ENCODE data around the gene RPS24. TPM values are rescaled to one million over a fixed set of nuclear protein-coding genes. Genes with fewer than 3 reads are reported as not detected.
"Not testable (repeated sequence)": the region's sequence is repeated elsewhere in the genome, so short reads cannot be mapped to it uniquely, and the experiment has no call there.

RPS24 gene
- total and polyA plus RNA-seq, 10 of the 15 experiments (the other 5 are each of a cell fraction or from before 2014, with no cell fraction given): 1,343 to 7,285 (median 2,230) TPM

GRCh38 chr10:78072504-78072903 lies 38.8 kb downstream of the RPS24 start (continued):
- TF ChIP-seq CEBPB (IDR thresholded peaks at IDR 0.05; ENCODE audit: borderline replicate concordance in 1 of 2, low read depth in 2 of 2, low read length in 2 of 2) (no peak), SMAD1 (IDR thresholded peaks at IDR 0.05; ENCODE audit: low read depth, partially characterized antibody) (no peak)

GRCh38 chr10:78075806-78076205 lies 42.1 kb downstream of the RPS24 start:
- H4K20me1 ChIP-seq (ENCODE audit: control insufficient read depth, insufficient read depth); H3K79me2 ChIP-seq (ENCODE audit: control insufficient read depth, insufficient read depth, low read length); intact Hi-C loops (cut with micrococcal nuclease; ENCODE audit: unreplicated experiment); H2AFZ ChIP-seq (ENCODE audit: control insufficient read depth, low read depth, low read length); in situ Hi-C loops (cut with MboI); POLR2A ChIA-PET; H3K4me2 ChIP-seq (ENCODE audit: control insufficient read depth, insufficient read depth); H3K9me3 ChIP-seq (replicated peaks; ENCODE audit: control insufficient read depth, insufficient read depth, low read length); H3K4me3 ChIP-seq; H3K27ac ChIP-seq (ENCODE audit: control insufficient read depth, insufficient read depth); SMC1A ChIA-PET (ENCODE audit: uncharacterized antibody, unreplicated experiment); H3K9ac ChIP-seq (ENCODE audit: control insufficient read depth, insufficient read depth, low read length); BruUV-seq (replicated peaks); H3K36me3 ChIP-seq (ENCODE audit: control insufficient read depth in 2 of 2, insufficient read depth in 2 of 2, low read length in 1 of 2); H3K27me3 ChIP-seq (replicated peaks in 1 of 2; ENCODE audit: control insufficient read depth in 2 of 2, insufficient read depth in 2 of 2, low read length in 1 of 2); CTCF ChIA-PET; ATAC-seq; FAIRE-seq; DNase-seq (ENCODE audit: low read depth, low spot score); RAD21 ChIA-PET (ENCODE audit: unreplicated experiment); H3K4me1 ChIP-seq (ENCODE audit: control insufficient read depth, insufficient read depth, low read length): not testable (repeated sequence)
- WGBS (ENCODE audit: insufficient coverage, insufficient replicate concordance, low lambda C conversion rate, missing lambda C conversion rate): no CpG with 5 or more reads among the region's 29 CpGs

GRCh38 chr10:78078539-78079330 lies 45.1 kb downstream of the RPS24 start:
- SMC1A ChIA-PET (ENCODE audit: uncharacterized antibody, unreplicated experiment): no interaction called here
- Histone ChIP-seq H4K20me1 (ENCODE audit: control insufficient read depth, insufficient read depth) (no peaks in the 10 kb centered on the region), H3K27me3 (replicated peaks in 1 of 2; ENCODE audit: control insufficient read depth in 2 of 2, insufficient read depth in 2 of 2, low read length in 1 of 2) (peaks cover 0 to 5% of the 10 kb centered on the region in 2 experiments; a peak in 2 of 4 replicates), H3K9me3 (replicated peaks; ENCODE audit: control insufficient read depth, insufficient read depth, low read length) (no peaks in the 10 kb centered on the region), H3K4me2 (ENCODE audit: control insufficient read depth, insufficient read depth) (no peak overlapping the region), H3K79me2 (ENCODE audit: control insufficient read depth, insufficient read depth, low read length) (no peaks in the 10 kb centered on the region), H3K27ac (ENCODE audit: control insufficient read depth, insufficient read depth) (no peak overlapping the region), H3K4me1 (ENCODE audit: control insufficient read depth, insufficient read depth, low read length) (no peaks in the 10 kb centered on the region), H3K4me3 (no peak overlapping the region), H3K9ac (ENCODE audit: control insufficient read depth, insufficient read depth, low read length) (no peak overlapping the region), H3K36me3 (ENCODE audit: control insufficient read depth in 2 of 2, insufficient read depth in 2 of 2, low read length in 1 of 2) (no peaks in the 10 kb centered on the region), H2AFZ (ENCODE audit: control insufficient read depth, low read depth, low read length) (no peak overlapping the region)
- no TSS peak for BruUV-seq (replicated peaks)
- intact Hi-C loops (cut with micrococcal nuclease; ENCODE audit: unreplicated experiment): no loop called here
- FAIRE-seq (no peak), DNase-seq (ENCODE audit: low read depth, low spot score) (no peak), ATAC-seq (no peak)
- CTCF ChIA-PET: interaction anchor here (0.6 to 1.1 kb wide), 3 partner anchors 32 to 498 kb away, joined by 3 to 4 read pairs (median 3); no protein-coding TSS in a partner anchor
- RAD21 ChIA-PET (ENCODE audit: unreplicated experiment): no interaction called here
- POLR2A ChIA-PET: no interaction called here
- 1% methylated on average over 4 of the region's 4 CpGs for WGBS (ENCODE audit: insufficient coverage, insufficient replicate concordance, low lambda C conversion rate, missing lambda C conversion rate)
- in situ Hi-C loops (cut with MboI): no loop called here
- TF ChIP-seq PML (IDR thresholded peaks at IDR 0.05; ENCODE audit: low read length): no peak
- no peak for TF ChIP-seq CBX3 (IDR thresholded peaks at IDR 0.05; ENCODE audit: borderline replicate concordance, low read depth)
- TF ChIP-seq TCF3 (IDR thresholded peaks at IDR 0.05; ENCODE audit: borderline replicate concordance, insufficient read depth, low read depth, low read length): no peak
- TF ChIP-seq CREM (IDR thresholded peaks at IDR 0.05; ENCODE audit: low read depth): no peak
- TF ChIP-seq ATF2 (IDR thresholded peaks at IDR 0.05; ENCODE audit: low read length): no peak
- no peak for TF ChIP-seq IRF3 (IDR thresholded peaks at IDR 0.05)
- no peak for TF ChIP-seq TAF1 (IDR thresholded peaks at IDR 0.05; ENCODE audit: borderline replicate concordance, low read depth, low read length)
- no peak for TF ChIP-seq SKIL (IDR thresholded peaks at IDR 0.05; ENCODE audit: low read depth, poor library complexity, severe bottlenecking)

Data from GM12878 (cell line).